GM18526 (cell line): ENCODE results near the gene ZC3H7B.

Experiments used
- POLR2A ChIP-seq: IDR thresholded peaks from 3 replicates; pipeline ENCODE4 v1.6.1; 2011; ENCODE audit not compliant: insufficient read length; ENCODE audit errors: extremely low read depth

The ZC3H7B gene

DNA sequence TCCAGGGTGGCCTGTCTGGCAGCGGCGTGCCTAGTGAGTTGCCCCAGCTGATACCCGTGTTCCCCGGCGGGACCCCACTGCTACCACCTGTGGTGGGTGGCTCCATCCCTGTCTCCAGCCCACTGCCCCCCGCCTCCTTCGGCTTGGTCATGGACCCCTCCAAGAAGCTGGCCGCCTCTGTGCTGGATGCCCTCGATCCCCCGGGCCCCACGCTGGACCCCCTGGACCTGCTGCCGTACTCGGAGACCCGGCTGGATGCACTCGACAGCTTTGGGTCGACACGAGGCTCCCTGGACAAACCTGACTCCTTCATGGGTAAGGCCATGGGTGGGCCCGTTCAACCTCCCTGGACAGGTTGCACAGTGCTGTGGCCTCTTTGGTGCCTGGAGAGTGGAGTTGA, 38.5 kb downstream of the ZC3H7B start:
- TF ChIP-seq POLR2A, result no peak

DNA sequence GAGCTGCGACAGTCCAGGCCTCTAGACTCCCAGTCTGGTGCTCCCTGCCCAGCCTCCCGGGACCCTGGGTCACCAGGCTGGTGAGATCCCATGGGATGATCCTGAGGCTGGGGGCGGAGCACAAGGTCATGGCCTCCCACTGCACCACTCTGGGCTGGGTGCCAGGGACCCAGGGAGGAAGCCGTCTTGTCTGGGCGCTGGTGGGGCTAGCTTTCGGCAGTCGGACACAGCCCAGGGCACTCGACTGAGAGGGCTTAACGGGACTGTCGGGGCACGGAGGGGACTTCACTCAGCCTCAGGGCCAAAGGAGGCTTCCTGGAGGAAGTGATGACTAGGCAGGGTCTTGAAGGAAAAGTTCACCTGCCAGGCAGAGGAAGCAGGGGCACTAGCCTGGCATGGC, 39.0 kb downstream of the ZC3H7B start:
- no peak for TF ChIP-seq POLR2A

DNA sequence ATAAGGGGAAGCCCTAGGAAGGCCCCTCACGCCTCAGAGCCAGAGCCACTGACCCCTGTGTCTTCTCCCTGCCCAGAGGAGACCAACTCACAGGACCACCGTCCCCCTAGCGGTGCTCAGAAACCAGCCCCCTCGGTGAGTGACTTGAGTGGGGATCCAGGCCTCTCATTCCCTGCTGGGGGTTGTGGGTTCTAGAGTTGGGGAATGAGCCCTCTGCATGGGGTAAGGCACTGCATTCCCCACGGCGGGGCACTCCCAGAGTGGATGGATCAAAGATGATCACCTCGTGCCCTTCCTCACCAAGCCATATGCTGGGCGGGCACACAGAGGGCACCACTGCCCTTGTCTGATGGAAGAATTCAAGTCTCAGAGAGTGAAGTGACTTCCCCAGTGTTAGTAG, 39.7 kb downstream of the ZC3H7B start:
- TF ChIP-seq POLR2A, result no peak

DNA sequence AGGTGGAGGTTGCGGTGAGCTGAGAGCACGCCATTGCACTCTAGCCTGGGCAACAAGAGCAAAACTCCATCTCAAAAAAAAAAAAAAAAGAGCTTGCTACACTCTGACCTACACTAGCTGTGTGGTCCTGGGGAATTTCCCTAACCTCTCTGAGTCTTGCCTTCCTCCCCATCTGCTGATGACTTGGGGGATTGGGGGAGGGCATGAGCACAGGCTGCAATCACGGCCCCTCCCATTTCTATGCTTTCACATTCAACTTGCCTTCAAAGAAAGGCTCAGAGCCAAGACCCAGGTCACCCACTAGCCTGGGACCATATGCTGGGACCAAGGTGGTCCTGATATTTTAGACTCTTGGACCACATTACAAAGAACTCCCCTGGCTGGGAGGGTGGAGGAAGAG, 40.7 kb downstream of the ZC3H7B start:
- TF ChIP-seq POLR2A, result no peak

DNA sequence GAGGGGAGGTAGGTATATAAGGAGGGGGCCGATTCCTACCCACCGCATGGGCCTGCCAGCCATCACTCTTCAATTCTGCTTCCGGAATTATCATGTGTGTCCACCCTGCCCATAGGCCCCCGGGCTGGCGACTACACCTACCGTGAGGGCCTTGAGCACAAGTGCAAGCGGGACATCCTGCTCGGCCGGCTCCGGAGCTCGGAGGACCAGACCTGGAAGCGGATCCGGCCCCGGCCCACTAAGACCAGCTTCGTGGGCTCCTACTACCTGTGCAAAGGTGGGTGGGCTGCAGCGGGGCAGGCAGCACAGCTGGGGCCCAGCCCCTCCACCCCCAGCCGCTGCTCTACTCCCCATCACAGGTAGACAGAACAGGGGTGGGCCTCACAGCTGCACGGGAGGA, 42.0 kb downstream of the ZC3H7B start:
- no peak for TF ChIP-seq POLR2A

DNA sequence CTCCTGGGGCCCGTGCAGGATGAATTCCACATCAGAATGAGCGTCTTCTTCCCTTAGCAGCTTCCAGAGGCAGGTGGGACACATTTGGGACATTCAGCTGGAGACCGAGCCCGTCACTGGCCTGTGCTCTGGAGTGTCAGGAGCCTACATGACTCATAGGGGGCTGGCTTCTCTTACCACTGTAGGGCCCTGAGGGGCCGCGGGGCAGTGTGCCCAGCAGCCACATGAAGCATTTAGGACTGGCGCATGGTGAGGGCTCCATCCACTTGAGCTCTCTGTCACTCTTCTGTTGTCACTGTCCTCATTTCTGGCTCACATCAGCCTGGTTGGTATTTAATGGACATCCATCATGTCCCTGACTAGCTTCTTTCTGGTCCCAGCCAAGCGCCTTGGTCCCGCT, 42.4 kb downstream of the ZC3H7B start:
- TF ChIP-seq POLR2A, result no peak

DNA sequence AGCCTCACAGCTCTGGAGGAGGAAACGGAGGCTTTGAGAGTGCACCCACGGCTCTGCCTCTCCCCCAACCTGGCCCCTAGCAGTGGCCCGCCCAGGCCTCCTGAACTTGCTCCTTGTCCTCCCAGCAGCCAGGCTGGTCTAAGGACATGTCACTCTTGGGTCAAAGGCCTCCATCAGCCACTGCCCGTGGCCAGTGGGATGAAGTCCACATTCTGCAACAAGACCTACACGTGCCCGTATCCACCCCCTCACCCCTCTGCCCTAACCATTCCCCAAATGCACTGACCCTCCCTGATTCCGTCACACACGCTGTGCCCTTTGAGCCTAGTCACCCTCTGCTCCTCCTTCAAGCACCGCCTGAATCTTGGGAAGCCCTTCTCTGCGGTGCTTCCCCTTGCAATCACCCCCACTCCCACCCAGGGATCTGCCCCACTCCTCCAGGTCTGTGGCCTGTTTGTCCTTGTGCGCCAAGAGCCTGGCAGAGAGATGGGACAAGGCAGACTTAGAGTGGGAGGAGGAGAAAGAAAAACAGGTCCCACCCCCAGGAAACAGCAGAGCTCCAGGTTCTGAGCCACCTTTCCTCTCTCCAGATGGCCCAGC, 43.0 kb downstream of the ZC3H7B start:
- no peak for TF ChIP-seq POLR2A

DNA sequence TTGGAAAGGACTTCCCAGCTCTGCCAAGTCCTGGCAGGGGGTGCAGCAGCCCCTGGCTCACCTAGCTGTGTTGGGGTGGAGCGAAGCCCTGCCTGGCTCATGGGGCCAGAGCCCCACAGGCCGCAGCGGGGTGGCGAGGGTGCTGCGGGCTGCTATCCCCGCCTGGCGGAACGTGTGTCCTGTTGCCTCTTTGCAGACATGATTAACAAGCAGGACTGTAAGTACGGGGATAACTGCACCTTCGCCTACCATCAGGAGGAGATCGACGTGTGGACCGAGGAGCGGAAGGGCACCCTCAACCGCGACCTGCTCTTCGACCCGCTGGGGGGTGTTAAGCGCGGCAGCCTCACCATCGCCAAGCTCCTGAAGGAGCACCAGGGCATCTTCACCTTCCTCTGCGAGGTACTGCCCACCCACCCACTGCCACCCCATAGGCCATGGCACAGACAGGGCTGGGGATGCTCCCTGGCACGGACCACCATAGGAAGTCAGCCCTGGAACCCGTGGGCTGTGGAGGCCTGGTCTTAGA, 44.5 kb downstream of the ZC3H7B start:
- no peak for TF ChIP-seq POLR2A

DNA sequence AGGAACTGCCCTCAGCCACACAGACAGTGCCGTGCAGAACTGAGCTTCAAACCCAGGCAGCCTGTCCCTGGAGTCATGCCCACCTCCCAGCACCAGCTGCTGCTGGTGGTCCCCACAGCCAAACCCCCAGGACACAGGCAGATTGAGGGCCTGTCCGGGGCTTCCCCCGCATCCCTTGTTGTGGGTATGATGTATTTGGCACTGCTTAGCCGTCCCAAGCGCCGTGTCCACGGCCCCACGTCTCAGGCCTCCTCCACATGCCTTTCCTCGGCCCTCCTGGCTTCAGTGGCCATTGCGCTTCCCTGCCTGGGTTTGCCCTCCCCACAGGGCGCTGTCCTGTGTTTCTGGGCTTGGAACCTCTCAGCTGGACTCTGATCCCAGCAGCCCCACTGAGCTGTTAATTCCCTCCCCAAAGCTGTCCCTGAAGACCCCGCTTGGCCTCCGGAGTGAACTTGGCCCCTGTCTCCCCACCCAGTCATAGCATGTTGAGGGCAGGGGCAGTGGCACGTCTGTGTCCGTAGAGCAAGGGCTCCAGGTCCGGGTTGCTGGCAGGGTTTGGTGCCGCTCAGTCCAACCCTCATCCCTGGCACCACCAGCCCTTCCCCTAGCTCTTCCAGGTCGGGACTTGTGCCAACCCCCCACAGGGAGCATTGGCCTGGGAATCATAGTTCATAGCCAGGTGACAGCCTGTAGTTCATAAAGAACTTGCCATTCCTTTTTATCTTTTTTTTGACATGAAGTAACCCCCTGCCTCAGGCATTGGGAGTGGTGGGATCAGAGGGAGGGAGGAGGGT, 45.9 kb downstream of the ZC3H7B start:
- no peak for TF ChIP-seq POLR2A

DNA sequence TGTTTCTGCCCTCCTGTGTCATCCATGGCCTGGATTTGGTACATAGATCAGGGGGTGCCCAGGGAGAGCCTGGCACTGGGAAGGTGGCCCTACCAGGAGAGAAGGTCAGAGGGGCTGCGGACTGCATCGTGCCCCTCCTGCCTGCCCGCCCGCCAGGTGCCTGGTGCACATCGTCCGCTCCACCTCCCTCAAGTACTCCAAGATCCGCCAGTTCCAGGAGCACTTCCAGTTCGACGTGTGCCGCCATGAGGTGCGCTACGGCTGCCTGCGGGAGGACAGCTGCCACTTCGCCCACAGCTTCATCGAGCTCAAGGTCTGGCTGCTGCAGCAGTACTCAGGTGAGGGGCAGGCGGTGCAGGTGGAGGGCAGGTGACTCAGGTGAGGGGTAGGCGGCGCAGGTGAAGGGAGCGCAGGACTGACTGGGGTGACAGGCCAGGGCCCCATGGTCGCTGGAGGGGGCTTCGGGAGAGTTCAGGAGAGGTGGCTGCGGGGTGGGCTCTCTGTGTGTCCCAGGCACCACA, 47.7 kb downstream of the ZC3H7B start:
- no peak for TF ChIP-seq POLR2A

DNA sequence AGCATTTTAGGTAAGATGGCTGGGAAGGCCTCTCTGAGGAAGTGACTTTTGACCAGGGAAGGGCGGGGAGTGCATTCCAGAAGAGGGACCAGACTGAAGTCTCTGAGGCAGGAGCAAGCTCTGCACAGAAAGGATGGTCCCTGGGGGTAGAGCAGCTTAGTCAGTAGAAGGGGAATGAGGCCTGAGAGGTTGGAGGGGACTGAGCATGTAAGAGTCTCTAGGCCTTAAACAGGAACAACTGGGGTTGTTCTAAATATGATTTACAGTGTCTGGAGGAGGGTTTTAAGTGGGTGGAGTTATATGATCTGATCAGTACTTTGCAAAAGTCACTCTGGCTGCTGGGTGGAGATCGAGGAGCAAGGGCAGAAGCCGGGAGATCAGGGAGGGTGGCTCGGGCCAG, 48.8 kb downstream of the ZC3H7B start:
- TF ChIP-seq POLR2A, result no peak

DNA sequence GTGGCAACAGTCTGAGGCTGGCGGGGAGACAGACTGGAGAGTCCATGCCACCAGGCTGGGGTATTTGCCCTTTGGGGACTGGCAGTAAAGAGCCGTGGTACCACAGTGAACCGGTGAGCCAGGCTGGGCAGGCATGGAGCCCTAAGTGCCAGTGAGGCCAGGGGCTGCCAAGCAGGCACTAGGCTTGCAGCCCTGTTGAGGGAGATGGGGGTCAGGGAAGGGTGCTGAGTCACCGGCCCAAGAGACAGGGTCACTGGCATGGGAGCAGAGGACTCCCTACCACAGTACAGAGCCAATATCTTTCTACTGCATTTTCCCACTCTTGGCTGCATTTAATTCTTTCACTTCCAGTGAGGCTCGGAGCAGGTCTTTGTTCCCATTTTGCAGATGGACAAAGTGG, 49.7 kb downstream of the ZC3H7B start:
- no peak for TF ChIP-seq POLR2A

DNA sequence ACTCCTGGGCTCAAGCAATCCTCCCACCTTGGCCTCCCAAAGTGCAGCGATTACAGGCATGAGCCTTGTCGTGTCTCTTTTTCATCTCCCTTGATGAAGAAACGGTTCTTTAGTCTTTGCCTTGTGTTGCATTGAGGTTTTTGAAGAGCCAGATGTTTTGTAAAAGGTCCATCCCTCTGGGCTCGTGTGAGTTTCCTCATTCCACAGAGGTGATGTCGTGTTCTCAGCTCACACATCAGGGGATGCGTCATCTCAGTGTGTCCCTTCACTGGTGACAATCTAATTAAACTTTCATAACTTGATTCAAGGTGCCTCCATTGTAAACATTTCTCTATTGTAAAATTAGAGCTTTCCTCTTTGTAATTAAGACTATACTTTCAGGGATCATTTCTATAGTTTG, 50.7 kb downstream of the ZC3H7B start:
- no peak for TF ChIP-seq POLR2A

DNA sequence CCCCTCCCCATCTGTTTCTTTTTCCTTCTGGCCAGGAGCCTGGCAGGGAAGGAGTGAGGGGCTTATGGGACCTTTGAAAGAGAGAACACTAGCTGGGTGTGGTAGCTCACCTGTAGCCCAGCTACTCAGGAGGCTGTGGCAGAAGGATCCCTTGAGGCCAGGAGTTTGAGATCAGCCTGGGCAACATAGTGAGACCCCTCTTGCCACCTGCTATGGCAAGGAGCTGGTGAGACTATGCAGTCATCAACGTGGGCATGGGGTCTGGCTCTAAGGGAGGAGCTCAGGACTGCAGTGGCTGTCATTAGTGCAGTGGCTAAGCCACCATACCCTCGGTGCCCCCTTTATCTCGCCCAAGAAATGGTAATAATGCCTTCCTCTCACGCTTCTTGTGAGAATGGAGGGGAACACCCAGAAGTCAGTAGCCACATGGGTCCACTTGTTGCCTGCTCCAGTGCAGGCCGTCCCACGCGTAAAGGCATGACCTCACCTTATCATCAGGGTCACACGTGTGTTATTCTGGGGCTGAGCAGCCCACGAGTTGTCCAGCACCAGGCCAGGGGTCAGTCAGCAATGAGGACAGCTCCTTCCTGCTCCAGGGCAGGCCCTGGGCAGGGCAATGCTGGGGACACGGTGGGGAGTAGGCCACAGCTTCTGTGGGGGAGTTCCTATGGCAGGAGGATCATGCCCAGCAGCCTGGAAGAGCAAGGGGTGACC, 52.7 kb downstream of the ZC3H7B start:
- TF ChIP-seq POLR2A, result no peak

DNA sequence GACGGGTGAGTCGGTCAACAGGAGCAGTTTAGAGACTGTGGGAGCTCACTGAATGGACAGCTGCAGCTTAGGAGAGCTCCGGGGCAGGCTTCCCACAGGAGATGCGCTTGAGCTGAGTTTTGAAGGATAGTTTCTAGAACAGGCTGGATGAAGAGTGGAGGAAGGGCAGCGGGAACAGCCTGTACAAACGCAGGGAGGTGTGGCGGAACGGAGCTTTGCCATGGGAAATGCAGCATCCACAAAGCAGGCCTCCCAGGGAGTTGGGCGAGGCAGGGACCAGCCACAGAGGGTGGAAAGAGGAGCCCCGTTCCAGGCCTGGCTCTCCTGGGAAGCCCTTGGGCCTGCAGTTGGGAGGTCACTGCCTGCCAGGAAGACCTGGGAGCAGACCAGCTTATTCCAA, 53.7 kb downstream of the ZC3H7B start:
- no peak for TF ChIP-seq POLR2A

DNA sequence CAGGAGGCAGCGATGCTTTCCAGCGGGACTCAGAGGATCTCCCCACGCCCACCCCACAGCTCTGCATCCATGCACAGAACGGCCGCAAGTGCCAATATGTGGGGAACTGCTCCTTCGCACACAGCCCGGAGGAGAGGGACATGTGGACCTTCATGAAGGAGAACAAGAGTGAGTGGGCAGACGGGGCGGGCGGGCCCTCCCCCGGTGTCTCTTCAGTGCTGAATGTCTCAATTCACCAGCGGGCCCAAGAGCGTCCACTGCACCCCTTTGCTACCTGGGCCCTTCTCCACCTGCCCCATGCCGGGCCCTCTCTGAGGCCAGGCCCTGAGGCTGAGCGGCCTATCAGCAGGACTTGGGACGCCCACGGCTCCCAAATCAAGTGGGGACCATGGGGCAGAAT, 54.6 kb downstream of the ZC3H7B start:
- TF ChIP-seq POLR2A, result no peak
